Measurements from ENCODE around the gene MFAP4. TPM values are rescaled to one million over a fixed set of nuclear protein-coding genes. Genes with fewer than 3 reads are reported as not detected.

MFAP4 gene
- not detected in 2 replicates for total RNA-seq
- 2.9 TPM for total RNA-seq (2013)
- polyA plus RNA-seq = not detected in 2 replicates
- not detected in 2 replicates for polyA minus RNA-seq

- intact Hi-C loops (cut with micrococcal nuclease) = no loop called here
- Histone ChIP-seq H3K9me3 (ENCODE audit: control extremely low read depth in 1 of 3, control insufficient read depth in 2 of 3, insufficient read depth in 1 of 3, low read length in 2 of 3) (no peaks in the 10 kb centered on the region), H3K4me3 (ENCODE audit: control extremely low read depth in 1 of 5, extremely low read depth in 1 of 5, insufficient read depth in 1 of 5, low read depth in 2 of 5, low read length in 4 of 5) (no peak within 1 kb of the TSS), H3K27ac (ENCODE audit: low read length in 2 of 2) (no peak within 1 kb of the TSS), H3K9ac (ENCODE audit: low read length) (no peak within 1 kb of the TSS), H2AFZ (ENCODE audit: insufficient read depth, low read depth, low read length, poor library complexity, severe bottlenecking) (no peak within 1 kb of the TSS), H3K79me2 (ENCODE audit: control insufficient read depth, insufficient read depth, low read length) (no peaks in the 10 kb centered on the region), H4K20me1 (ENCODE audit: control insufficient read depth, insufficient read depth, low read length, poor library complexity, severe bottlenecking) (peaks cover 12% of the 10 kb centered on the region), H3K4me1 (ENCODE audit: control insufficient read depth in 2 of 2, insufficient read depth in 2 of 2, low read length in 2 of 2) (no peaks in the 10 kb centered on the region), H3K27me3 (replicated peaks in 1 of 4; ENCODE audit: control extremely low read depth in 1 of 4, control insufficient read depth in 3 of 4, insufficient read depth in 4 of 4, low read length in 3 of 4) (peaks cover 0 to 20% (median 0%) of the 10 kb centered on the region in 4 experiments), H3K36me3 (replicated peaks in 1 of 2; ENCODE audit: control extremely low read depth in 1 of 2, control insufficient read depth in 1 of 2, extremely low read depth in 1 of 2, insufficient read depth in 2 of 2, low read length in 1 of 2) (peaks cover 0 to 22% of the 10 kb centered on the region in 2 experiments), H3K4me2 (replicated peaks; ENCODE audit: low read depth, low read length, poor library complexity, severe bottlenecking) (no peak within 1 kb of the TSS)
- ChIA-PET CTCF (interaction anchor here (0.6 kb wide), 1 partner anchor 45 kb away, joined by 3 read pairs; no protein-coding TSS in a partner anchor), POLR2A (interaction anchor here (0.6 kb wide), 1 partner anchor 8 kb away, joined by 3 read pairs; no protein-coding TSS in a partner anchor)
- ATAC-seq (ENCODE audit: low read depth) (no peak), DNase-seq (no peak)
- Mint-ChIP-seq H3K9me3 (ENCODE audit: insufficient read depth) (no peaks in the 10 kb centered on the region), H3K27ac (no peak within 1 kb of the TSS), H3K27me3 (peaks cover 21% of the 10 kb centered on the region), H3K4me3 (no peak within 1 kb of the TSS), H3K4me1 (no peaks in the 10 kb centered on the region)
- no peak for TF ChIP-seq EZH2 (IDR thresholded peaks at IDR 0.05; ENCODE audit: borderline replicate concordance, insufficient read depth, low read depth, low read length, poor library complexity, severe bottlenecking)
- TF ChIP-seq CTCF (IDR thresholded peaks at IDR 0.05) = no peak
- WGBS (ENCODE audit: insufficient coverage) = 23% methylated on average over 11 of the region's 22 CpGs
These were observed at the start of gene MFAP4 for GRCh38 chr17:19386974-19387920. Gene MFAP4 (minus strand): TSS chr17:19387190. CDS start chr17:19387155, 35 bp downstream.
